HEK293 (cell line): ENCODE measurements around the gene AP5Z1.

Experiments
- ZNF175 ChIP-seq: fragments of 450-650 bp; formaldehyde crosslinking; IDR thresholded peaks from 2 replicates; pipeline ENCODE4 v1.5.1; 2016; ENCODE audit warnings: missing biosample characterization, missing genetic modification characterization
- ZNF670 ChIP-seq: fragments of 450-650 bp; formaldehyde crosslinking; IDR thresholded peaks from 2 replicates; pipeline ENCODE4 v1.5.1; 2016; ENCODE audit warnings: missing biosample characterization, missing genetic modification characterization, low read depth
- ZNF768 ChIP-seq: fragments of 450-650 bp; formaldehyde crosslinking; IDR thresholded peaks from 2 replicates; pipeline ENCODE4 v1.5.1; 2018; ENCODE audit warnings: missing biosample characterization, mild to moderate bottlenecking, missing genetic modification characterization
- TF ChIP-seq, protein P1 (sequence below): fragments of 450-650 bp; formaldehyde crosslinking; IDR thresholded peaks from 2 replicates; pipeline ENCODE4 v1.5.1; 2016; ENCODE audit warnings: missing biosample characterization, missing genetic modification characterization
- TF ChIP-seq, protein P2 (sequence below): sonication (generic); formaldehyde crosslinking; IDR thresholded peaks from 2 replicates; pipeline ENCODE4 v1.8.1; 2022; ENCODE audit warnings: mild to moderate bottlenecking, moderate library complexity, missing genetic modification reagents

DNA sequence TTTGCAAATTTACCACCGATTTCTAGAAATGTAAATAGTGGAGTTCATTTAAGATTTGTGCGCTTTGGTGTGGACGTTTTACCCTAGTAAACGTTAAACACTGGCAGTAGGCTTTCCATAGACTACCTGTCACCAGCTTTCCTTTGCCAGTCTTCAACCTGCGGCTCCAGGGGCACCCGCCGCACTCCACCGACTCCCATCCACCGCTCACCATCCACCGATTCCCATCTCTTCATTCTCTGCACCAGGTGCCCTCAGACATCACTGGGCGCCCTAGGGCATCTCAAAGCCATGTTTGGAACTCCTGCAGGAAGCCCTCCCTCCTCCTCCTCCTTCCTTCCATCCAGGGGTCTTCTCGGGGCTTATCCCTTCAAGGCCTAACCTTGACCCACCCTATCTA, 1.4 kb upstream of the AP5Z1 start:
- TF ChIP-seq, protein P1, sequence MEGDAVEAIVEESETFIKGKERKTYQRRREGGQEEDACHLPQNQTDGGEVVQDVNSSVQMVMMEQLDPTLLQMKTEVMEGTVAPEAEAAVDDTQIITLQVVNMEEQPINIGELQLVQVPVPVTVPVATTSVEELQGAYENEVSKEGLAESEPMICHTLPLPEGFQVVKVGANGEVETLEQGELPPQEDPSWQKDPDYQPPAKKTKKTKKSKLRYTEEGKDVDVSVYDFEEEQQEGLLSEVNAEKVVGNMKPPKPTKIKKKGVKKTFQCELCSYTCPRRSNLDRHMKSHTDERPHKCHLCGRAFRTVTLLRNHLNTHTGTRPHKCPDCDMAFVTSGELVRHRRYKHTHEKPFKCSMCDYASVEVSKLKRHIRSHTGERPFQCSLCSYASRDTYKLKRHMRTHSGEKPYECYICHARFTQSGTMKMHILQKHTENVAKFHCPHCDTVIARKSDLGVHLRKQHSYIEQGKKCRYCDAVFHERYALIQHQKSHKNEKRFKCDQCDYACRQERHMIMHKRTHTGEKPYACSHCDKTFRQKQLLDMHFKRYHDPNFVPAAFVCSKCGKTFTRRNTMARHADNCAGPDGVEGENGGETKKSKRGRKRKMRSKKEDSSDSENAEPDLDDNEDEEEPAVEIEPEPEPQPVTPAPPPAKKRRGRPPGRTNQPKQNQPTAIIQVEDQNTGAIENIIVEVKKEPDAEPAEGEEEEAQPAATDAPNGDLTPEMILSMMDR (tag by site-specific recombination): no peak
- TF ChIP-seq ZNF768 (tag by site-specific recombination) (no peak), ZNF175 (no peak), ZNF670 (tag by site-specific recombination) (no peak)
- TF ChIP-seq, protein P2, sequence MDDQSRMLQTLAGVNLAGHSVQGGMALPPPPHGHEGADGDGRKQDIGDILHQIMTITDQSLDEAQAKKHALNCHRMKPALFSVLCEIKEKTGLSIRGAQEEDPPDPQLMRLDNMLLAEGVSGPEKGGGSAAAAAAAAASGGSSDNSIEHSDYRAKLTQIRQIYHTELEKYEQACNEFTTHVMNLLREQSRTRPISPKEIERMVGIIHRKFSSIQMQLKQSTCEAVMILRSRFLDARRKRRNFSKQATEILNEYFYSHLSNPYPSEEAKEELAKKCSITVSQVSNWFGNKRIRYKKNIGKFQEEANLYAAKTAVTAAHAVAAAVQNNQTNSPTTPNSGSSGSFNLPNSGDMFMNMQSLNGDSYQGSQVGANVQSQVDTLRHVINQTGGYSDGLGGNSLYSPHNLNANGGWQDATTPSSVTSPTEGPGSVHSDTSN (CRISPR knock-in tag): no peak
